Smooth muscle cell (in vitro differentiated cells): Measurements from ENCODE around the gene EPB41L1. TPM values are rescaled to one million over a fixed set of nuclear protein-coding genes. Genes with fewer than 3 reads are reported as not detected.

Experiments
- DNase-seq: peaks from one replicate; lab custom pipeline; 2025; ENCODE audit not compliant: unreplicated experiment; lab: John Stamatoyannopoulos, UW
- H2AFZ ChIP-seq: fragments of 200-600 bp; sonication (generic); 2 replicates; pipeline ENCODE4 v1.6.0; 2016; ENCODE audit warnings: antibody characterized with exemption, low read depth, mild to moderate bottlenecking
- H3F3A ChIP-seq: fragments of 200-600 bp; sonication (generic); 2 replicates; pipeline ENCODE4 v1.6.0; 2017; ENCODE audit warnings: antibody characterized with exemption, low read depth
- H3K27ac ChIP-seq: fragments of 200-600 bp; sonication (generic); 2 replicates; pipeline ENCODE4 v1.5.1; 2016; ENCODE audit warnings: low read depth, mild to moderate bottlenecking
- H3K27me3 ChIP-seq: fragments of 200-600 bp; sonication (generic); 2 replicates; pipeline ENCODE4 v1.6.1; 2016; ENCODE audit warnings: low read depth, mild to moderate bottlenecking
- H3K36me3 ChIP-seq: fragments of 200-600 bp; sonication (generic); 2 replicates; pipeline ENCODE4 v1.5.1; 2016; ENCODE audit warnings: low read depth
- H3K4me1 ChIP-seq: fragments of 200-600 bp; sonication (generic); 2 replicates; pipeline ENCODE4 v1.5.1; 2016; ENCODE audit warnings: low read depth
- H3K4me2 ChIP-seq: fragments of 200-600 bp; sonication (generic); 2 replicates; pipeline ENCODE4 v1.6.0; 2016; ENCODE audit warnings: mild to moderate bottlenecking
- H3K4me3 ChIP-seq: fragments of 200-600 bp; sonication (generic); 2 replicates; pipeline ENCODE4 v1.5.1; 2016; ENCODE audit warnings: mild to moderate bottlenecking
- H3K79me2 ChIP-seq: fragments of 200-600 bp; sonication (generic); 2 replicates; pipeline ENCODE4 v1.6.0; 2016; ENCODE audit warnings: low read depth, mild to moderate bottlenecking
- H3K9ac ChIP-seq: fragments of 200-600 bp; sonication (generic); 2 replicates; pipeline ENCODE4 v1.6.0; 2016; ENCODE audit warnings: low read depth
- H3K9me3 ChIP-seq: fragments of 200-600 bp; sonication (generic); replicated peaks from 2 replicates; pipeline ENCODE4 v1.5.1; 2016; ENCODE audit warnings: low read depth
- H4K20me1 ChIP-seq: fragments of 200-600 bp; sonication (generic); 2 replicates; pipeline ENCODE4 v1.6.0; 2016; ENCODE audit warnings: low read depth
- WGBS: methylation state at CpG from one replicate; pipeline ENCODE4 v1.1.7; 2016; ENCODE audit warnings: low lambda C conversion rate; 5-methylcytosine and 5-hydroxymethylcytosine counted together
- polyA plus RNA-seq: library from polyadenylated mRNA; unstranded; fragments of >200 nt; fragmentation: Nextera tagmentation; extraction: Ambion mirVana; gene quantifications from 2 replicates; pipeline ENCODE4 v1.2.1, GENCODE V29; 2016
- total RNA-seq: library from RNA; depleted of rRNA; stranded (reverse); fragments of >200 nt; gene quantifications from 2 replicates; pipeline ENCODE4 v1.2.3, GENCODE V29; 2014
- TF ChIP-seq, protein P1 (sequence below): fragments of 200-600 bp; sonication (generic); IDR thresholded peaks from 2 replicates; pipeline ENCODE4 v1.5.1; 2017; ENCODE audit warnings: borderline replicate concordance, mild to moderate bottlenecking, antibody characterized with exemption; ENCODE audit not compliant: insufficient read depth, poor library complexity, severe bottlenecking

Gene EPB41L1
- total and polyA plus RNA-seq, 2 experiments from 2014 or later: 14.8 to 18.0 TPM

DNA sequence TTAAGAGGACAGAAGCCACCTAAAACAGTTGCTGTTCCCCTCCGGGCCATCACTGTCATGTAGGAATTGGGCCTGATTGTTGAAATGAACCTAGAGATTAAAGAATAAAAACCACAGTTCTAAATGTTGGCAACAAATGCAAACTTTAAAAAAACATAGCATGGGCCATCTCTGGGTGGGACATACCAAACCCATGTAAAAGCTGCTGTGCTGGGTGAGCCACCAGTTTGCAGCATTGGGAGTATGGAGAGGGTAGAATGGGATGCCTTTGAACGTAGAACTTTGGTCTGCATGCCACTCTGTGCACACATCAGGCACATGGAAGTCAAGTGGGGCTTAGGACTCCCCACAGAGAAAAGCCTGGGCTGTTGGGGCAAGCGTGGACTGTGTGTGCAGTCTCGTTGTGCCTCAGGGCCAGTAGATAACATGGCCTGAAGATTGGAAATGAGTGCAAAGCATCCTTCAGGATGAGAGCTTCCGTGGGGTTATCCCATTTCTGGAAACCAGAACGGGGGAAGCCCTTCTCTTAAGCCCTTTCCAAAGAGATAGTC lies 28.1 kb downstream of the EPB41L1 start:
- WGBS: 94% methylated on average over 6 of the region's 6 CpGs
- no peaks in the 10 kb centered on the region for H3K36me3 ChIP-seq
- H3F3A ChIP-seq: no peaks in the 10 kb centered on the region
- no peaks in the 10 kb centered on the region for H3K27me3 ChIP-seq
- no peaks in the 10 kb centered on the region for H4K20me1 ChIP-seq
- no peak overlapping the region for H3K27ac ChIP-seq
- no peak overlapping the region for H3K4me2 ChIP-seq
- no peaks in the 10 kb centered on the region for H3K9me3 ChIP-seq
- no peak overlapping the region for H2AFZ ChIP-seq
- H3K79me2 ChIP-seq: no peaks in the 10 kb centered on the region
- no peak overlapping the region for H3K4me3 ChIP-seq
- no peak overlapping the region for H3K9ac ChIP-seq
- TF ChIP-seq, protein P1, sequence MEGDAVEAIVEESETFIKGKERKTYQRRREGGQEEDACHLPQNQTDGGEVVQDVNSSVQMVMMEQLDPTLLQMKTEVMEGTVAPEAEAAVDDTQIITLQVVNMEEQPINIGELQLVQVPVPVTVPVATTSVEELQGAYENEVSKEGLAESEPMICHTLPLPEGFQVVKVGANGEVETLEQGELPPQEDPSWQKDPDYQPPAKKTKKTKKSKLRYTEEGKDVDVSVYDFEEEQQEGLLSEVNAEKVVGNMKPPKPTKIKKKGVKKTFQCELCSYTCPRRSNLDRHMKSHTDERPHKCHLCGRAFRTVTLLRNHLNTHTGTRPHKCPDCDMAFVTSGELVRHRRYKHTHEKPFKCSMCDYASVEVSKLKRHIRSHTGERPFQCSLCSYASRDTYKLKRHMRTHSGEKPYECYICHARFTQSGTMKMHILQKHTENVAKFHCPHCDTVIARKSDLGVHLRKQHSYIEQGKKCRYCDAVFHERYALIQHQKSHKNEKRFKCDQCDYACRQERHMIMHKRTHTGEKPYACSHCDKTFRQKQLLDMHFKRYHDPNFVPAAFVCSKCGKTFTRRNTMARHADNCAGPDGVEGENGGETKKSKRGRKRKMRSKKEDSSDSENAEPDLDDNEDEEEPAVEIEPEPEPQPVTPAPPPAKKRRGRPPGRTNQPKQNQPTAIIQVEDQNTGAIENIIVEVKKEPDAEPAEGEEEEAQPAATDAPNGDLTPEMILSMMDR: no peak
- DNase-seq: no peak
- no peaks in the 10 kb centered on the region for H3K4me1 ChIP-seq

DNA sequence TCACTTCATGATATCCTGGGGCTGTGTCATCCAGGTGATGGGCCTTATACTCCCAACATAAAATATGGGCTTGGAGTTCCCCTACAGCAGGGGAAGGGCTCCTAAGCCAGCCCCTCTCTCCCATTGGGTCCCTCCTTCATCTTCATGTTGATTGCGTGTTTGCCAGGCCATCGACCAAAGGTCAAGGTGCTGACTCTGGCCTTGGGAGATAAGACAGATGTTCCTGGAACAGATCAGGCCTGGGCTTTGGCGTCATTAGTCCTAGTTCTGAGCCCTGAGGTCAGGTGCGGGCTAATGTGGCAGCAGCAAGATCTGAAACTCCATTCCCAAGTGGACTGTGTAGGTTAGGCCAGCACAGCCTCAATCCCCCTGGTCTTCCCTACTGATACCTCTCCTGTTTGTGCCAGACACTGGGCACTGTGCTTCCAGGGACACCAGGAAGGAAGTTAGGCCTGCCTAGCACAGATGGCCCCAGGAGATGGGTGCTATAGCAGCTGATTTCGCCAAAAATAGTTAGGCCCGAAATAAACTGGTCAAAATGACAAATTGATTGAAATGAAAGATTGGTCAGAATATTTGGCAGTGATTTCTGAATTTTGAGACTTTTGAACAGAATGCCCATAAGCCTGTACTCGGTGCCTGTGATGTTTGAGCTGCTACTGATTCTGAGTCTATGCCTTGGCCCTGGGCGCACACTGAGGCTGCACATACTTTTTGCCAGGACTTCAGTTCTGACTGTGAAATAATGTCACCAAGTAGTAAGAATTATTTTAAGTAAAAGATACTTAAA lies 28.8 kb downstream of the EPB41L1 start:
- 97% methylated on average over 8 of the region's 8 CpGs for WGBS
- H3K9me3 ChIP-seq: no peaks in the 10 kb centered on the region

DNA sequence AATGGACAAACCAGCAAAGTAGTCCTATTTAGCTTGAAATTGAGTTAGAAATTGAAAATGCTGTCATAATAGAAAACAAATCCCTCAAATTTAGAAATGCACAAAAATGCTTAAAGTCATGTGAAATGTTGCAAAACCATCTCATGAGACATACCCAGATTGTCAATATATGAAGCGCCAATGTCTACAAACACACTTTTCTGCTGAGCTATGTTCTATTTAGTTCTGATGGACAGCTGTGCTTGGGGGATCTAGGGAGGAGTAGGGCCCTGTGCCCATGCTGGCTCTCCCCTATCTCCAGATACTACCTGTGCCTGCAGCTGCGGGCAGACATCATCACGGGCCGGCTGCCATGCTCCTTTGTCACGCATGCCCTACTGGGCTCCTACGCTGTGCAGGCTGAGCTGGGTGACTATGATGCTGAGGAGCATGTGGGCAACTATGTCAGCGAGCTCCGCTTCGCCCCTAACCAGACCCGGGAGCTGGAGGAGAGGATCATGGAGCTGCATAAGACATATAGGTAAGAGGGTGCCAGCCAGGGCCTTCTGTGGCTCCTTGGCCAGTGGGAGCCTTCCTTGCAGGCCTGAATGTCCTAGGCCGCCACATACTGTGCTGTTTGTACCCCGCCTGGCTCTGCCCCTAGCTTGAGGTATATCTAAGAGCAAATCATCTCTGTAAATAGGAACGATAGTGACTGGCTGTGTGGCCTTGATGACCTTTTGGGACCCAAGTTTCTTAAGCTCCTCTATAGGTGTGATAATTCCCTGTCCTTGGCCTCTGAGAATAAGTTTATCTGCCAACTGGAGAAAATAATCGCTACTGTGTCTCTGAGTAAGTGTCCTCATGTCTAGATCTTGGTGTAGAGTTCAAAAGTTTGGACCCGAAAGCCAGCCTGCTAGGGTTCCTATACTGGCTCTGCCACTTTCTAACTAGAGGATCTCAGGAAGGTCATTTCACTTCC lies 30.6 kb downstream of the EPB41L1 start:
- WGBS: 97% methylated on average over 15 of the region's 15 CpGs
- Histone ChIP-seq H3F3A (no peaks in the 10 kb centered on the region), H2AFZ (no peak overlapping the region), H3K79me2 (no peaks in the 10 kb centered on the region), H3K9me3 (no peaks in the 10 kb centered on the region), H3K36me3 (no peaks in the 10 kb centered on the region), H4K20me1 (no peaks in the 10 kb centered on the region), H3K27ac (no peak overlapping the region), H3K27me3 (no peaks in the 10 kb centered on the region), H3K4me2 (no peak overlapping the region), H3K4me3 (no peak overlapping the region), H3K9ac (no peak overlapping the region), H3K4me1 (no peaks in the 10 kb centered on the region)
- DNase-seq: no peak
- TF ChIP-seq, protein P1: no peak

More for the DNA sequence above, 28.8 kb downstream of the EPB41L1 start:
- Histone ChIP-seq H3K79me2 (no peaks in the 10 kb centered on the region), H3K27me3 (no peaks in the 10 kb centered on the region), H2AFZ (no peak overlapping the region), H3K4me2 (no peak overlapping the region), H3K27ac (no peak overlapping the region), H3K9ac (no peak overlapping the region), H4K20me1 (no peaks in the 10 kb centered on the region), H3K4me1 (no peaks in the 10 kb centered on the region), H3F3A (no peaks in the 10 kb centered on the region), H3K4me3 (no peak overlapping the region), H3K36me3 (no peaks in the 10 kb centered on the region)
- TF ChIP-seq, protein P1: no peak
- no peak for DNase-seq
